ENCODE results near the gene TMEM204. TPM values are rescaled to one million over a fixed set of nuclear protein-coding genes. Genes with fewer than 3 reads are reported as not detected.
A peak's percentile ranks its signal among the peaks of the same experiment; 100 is the strongest.

The TMEM204 gene
- total and polyA plus RNA-seq, 9 donors = 6.5 to 35.5 (median 13.8) TPM

DNA sequence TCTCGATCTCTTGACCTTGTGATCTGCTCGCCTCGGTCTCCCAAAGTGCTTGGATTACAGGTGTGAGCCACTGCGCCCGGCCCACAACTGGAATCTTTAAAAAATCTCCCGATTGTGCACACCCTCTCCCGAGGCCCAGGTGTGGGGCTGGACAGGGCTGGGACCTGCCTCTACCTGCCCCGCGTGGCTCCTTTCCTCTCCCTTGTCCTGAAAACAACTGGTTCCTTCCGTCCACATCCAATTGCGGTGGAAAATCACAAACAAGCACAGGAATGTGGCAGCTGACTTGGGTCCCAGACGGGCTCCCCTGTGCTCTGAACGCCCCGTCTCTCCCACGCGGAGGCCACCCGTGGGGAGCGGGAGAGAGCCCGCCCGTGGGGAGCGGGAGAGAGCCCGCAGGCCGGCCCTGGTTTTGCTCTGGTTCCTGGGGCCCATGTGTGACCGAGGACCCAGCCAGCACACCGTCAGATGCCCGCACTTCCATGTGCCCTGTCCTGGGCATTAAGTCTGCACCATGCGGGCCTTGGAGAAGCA, 3.0 kb upstream of the TMEM204 start:
- whole genome bisulfite sequencing, 3 donors = 85 to 93% (median 90%) methylated on average over 27 of the region's 27 CpGs
- Histone ChIP-seq H3K27ac (peak overlapping the region; percentile 31 to 36), H3K27me3 (no peaks in the 10 kb centered on the region), H3K36me3 (no peaks in the 10 kb centered on the region), H3K4me1 (ENCODE audit: insufficient read depth) (peaks cover 20% of the 10 kb centered on the region), H3K9me3 (no peaks in the 10 kb centered on the region), H3K4me3 (peak overlapping the region; percentile 1)
- intact Hi-C loops (cut with DNase I) = loop anchor here in 1 of 4 donors (5.0 kb wide), 1 partner anchor 713 kb away; no protein-coding TSS in a partner anchor
- DNase-seq = no peak
- TF ChIP-seq, protein P1, sequence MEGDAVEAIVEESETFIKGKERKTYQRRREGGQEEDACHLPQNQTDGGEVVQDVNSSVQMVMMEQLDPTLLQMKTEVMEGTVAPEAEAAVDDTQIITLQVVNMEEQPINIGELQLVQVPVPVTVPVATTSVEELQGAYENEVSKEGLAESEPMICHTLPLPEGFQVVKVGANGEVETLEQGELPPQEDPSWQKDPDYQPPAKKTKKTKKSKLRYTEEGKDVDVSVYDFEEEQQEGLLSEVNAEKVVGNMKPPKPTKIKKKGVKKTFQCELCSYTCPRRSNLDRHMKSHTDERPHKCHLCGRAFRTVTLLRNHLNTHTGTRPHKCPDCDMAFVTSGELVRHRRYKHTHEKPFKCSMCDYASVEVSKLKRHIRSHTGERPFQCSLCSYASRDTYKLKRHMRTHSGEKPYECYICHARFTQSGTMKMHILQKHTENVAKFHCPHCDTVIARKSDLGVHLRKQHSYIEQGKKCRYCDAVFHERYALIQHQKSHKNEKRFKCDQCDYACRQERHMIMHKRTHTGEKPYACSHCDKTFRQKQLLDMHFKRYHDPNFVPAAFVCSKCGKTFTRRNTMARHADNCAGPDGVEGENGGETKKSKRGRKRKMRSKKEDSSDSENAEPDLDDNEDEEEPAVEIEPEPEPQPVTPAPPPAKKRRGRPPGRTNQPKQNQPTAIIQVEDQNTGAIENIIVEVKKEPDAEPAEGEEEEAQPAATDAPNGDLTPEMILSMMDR (IDR thresholded peaks at IDR 0.05) = no peak
- TF ChIP-seq EP300 (IDR thresholded peaks at IDR 0.05) (no peak), POLR2A (IDR thresholded peaks at IDR 0.05) (no peak)

DNA sequence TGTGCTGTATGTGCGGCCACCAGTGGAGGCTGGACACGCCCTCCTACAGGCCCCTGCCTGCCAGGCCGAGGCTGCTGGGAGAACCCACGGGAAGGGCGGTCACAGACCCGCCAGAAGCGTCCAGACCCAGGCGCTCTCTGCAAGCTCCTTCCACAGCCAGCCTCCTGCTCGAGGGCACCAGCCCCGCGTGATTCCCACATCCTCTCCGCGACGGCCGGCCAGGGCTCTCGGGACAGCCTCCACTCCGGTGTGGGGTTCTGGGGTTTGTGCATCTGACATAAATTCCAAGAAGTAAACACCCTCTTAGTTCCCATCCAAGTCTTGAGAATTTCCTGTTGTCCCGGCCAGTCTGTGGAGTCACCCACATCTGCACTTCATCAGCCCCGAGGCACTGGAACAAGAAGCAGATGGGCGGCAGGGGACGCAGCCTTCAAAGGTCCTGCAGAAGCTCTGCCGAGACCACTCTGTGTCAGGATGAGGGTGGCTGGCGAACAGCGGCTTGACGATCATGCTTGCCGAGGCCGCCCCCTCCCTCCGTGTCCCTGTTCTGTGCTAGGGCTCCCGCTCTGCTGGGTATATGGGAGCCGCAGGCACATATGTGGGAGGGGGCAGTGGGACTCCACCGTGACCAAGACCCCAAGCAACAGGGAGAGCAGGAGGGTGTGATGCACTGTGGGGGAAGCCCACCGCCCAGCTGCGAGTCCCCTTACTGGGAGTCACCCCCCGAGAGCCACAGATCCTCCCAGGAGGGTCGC, 2.4 kb upstream of the TMEM204 start:
- 41 to 67% (median 60%) methylated on average over 33 to 35 of the region's 35 CpGs for WGBS, 3 donors

DNA sequence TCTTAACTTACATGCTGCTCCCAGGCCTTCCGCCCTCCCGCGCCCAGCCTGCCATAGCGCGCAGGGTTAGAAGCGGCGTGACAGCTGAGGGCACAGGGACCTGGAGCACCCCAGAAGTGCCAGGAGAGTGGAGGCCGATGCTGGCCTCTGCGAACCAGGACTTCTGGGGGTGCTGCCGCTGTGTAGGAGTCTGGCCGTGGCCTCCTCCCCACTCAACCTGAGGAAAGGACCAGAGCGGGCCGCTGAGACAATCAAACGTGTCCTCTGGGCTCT, 1.9 kb upstream of the TMEM204 start:
- no peaks in the 10 kb centered on the region for H3K36me3 ChIP-seq
- DNase-seq = no peak
- H3K4me1 ChIP-seq (ENCODE audit: insufficient read depth) = peaks cover 25% of the 10 kb centered on the region
- WGBS, 3 donors = 80 to 94% (median 87%) methylated on average over 14 of the region's 14 CpGs
- no peak overlapping the region for H3K4me3 ChIP-seq
- no peaks in the 10 kb centered on the region for H3K9me3 ChIP-seq
- no peak for TF ChIP-seq EP300 (IDR thresholded peaks at IDR 0.05)
- TF ChIP-seq, protein P1 (IDR thresholded peaks at IDR 0.05) = no peak
- TF ChIP-seq POLR2A (IDR thresholded peaks at IDR 0.05) = no peak
- no peaks in the 10 kb centered on the region for H3K27me3 ChIP-seq
- H3K27ac ChIP-seq = peak overlapping the region; percentile 52 to 85
- intact Hi-C loops (cut with DNase I) = loop anchor here in 1 of 4 donors (5.0 kb wide), 1 partner anchor 714 kb away; no protein-coding TSS in a partner anchor

More for the DNA sequence above, 2.4 kb upstream of the TMEM204 start:
- no peak for DNase-seq
- Histone ChIP-seq H3K27me3 (no peaks in the 10 kb centered on the region), H3K9me3 (no peaks in the 10 kb centered on the region), H3K4me3 (peak overlapping the region; percentile 1), H3K36me3 (no peaks in the 10 kb centered on the region), H3K27ac (peak overlapping the region; percentile 52 to 85), H3K4me1 (ENCODE audit: insufficient read depth) (peaks cover 23% of the 10 kb centered on the region)
- TF ChIP-seq POLR2A (IDR thresholded peaks at IDR 0.05) (no peak), EP300 (IDR thresholded peaks at IDR 0.05) (no peak)
- TF ChIP-seq, protein P1 (IDR thresholded peaks at IDR 0.05) = no peak
- intact Hi-C loops (cut with DNase I) = loop anchor here in 1 of 4 donors (5.0 kb wide), 1 partner anchor 714 kb away; no protein-coding TSS in a partner anchor

DNA sequence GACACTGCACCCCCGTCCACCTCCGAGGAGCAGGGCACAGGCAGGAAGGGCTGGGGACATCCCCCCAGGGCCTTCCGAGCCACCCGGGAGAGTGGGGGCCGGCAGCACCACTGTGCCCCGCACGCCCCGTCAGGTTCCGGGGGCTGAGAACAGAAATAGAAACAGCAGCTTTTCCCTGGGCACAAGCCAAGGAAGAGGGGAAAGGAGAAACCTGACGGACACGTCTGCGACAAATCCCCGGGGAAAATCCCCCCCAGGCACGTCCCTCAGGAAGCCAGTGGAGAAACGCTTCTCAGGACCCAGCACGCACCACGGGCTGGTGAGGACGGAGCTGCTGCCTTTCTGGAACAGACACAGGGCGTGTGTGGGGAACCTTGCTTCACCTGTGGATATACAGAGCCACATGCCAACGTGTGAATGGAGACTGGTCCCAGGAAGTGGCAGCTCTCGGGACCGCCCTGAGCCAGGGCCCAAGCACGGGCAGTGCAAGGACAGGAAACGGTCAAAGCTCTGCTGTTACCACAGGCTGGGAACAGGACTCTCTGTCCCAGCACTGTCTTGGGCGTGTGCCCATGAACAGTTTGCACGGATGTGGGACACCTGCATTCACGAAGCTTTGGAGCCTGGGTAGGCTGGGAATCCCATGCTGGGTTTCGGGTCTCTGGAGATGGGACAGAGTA, 1.2 kb upstream of the TMEM204 start:
- no peak overlapping the region for H3K4me3 ChIP-seq
- H3K27ac ChIP-seq = peak overlapping the region; percentile 52 to 85
- TF ChIP-seq EP300 (IDR thresholded peaks at IDR 0.05) (no peak), POLR2A (IDR thresholded peaks at IDR 0.05) (no peak)
- TF ChIP-seq, protein P1 (IDR thresholded peaks at IDR 0.05) = no peak
- H3K9me3 ChIP-seq = no peaks in the 10 kb centered on the region
- peak in 4 of 5 donors; percentile 57 to 74 (median 64) for DNase-seq
- no peaks in the 10 kb centered on the region for H3K27me3 ChIP-seq
- intact Hi-C loops (cut with DNase I) = loop anchor here in 1 of 4 donors (5.0 kb wide), 1 partner anchor 715 kb away; no protein-coding TSS in a partner anchor
- peaks cover 25% of the 10 kb centered on the region for H3K4me1 ChIP-seq (ENCODE audit: insufficient read depth)
- no peaks in the 10 kb centered on the region for H3K36me3 ChIP-seq
- WGBS, 3 donors = 46 to 61% (median 48%) methylated on average over 28 of the region's 28 CpGs

All from ovary (tissue), 9 donors.